Esophagus squamous epithelium (tissue), 5 donors: ENCODE measurements around the gene SERPINA12. TPM values are rescaled to one million over a fixed set of nuclear protein-coding genes. Genes with fewer than 3 reads are reported as not detected.

Source experiments
- DNase-seq: peaks from one replicate; lab custom pipeline; 2025; lab: John Stamatoyannopoulos, UW
- H3K27ac ChIP-seq, 4 donors: fragments of 200-600 bp; sonication (generic); one replicate each; pipeline ENCODE4 v1.5.1; 2016 to 2019; ENCODE audit warnings: mild to moderate bottlenecking in 1 of 4
- H3K27me3 ChIP-seq, 4 donors: fragments of 200-600 bp; sonication (generic); 1 replicate in 3 of 4; 2 replicates in 1 of 4; pipeline versions ENCODE4 v1.5.1 to v1.6.0; 2017 to 2021; ENCODE audit warnings: antibody characterized with exemption in 1 of 4
- H3K36me3 ChIP-seq, 3 donors: fragments of 200-600 bp; sonication (generic); one replicate each; pipeline ENCODE4 v1.5.1; 2016 to 2019
- H3K4me1 ChIP-seq, 3 donors: fragments of 200-600 bp; sonication (generic); one replicate each; pipeline ENCODE4 v1.5.1; 2017 to 2019
- H3K4me3 ChIP-seq, 4 donors: fragments of 200-600 bp; sonication (generic); 1 replicate in 3 of 4; 2 replicates in 1 of 4; pipeline ENCODE4 v1.5.1; 2016 to 2019; ENCODE audit warnings: mild to moderate bottlenecking in 2 of 4, moderate library complexity in 1 of 4
- H3K9me3 ChIP-seq, 3 donors: fragments of 200-600 bp; sonication (generic); one replicate each; pipeline ENCODE4 v1.5.1; 2016 to 2019
- POLR2A ChIP-seq, 4 donors: fragments of 450-650 bp; IDR thresholded peaks; one replicate each; pipeline ENCODE4 v1.6.1; 2017; ENCODE audit warnings: antibody characterized with exemption in 4 of 4, mild to moderate bottlenecking in 4 of 4, moderate library complexity in 3 of 4
- WGBS, 2 donors: methylation state at CpG; one replicate each; pipeline ENCODE4 v1.1.5; 2018; 5-methylcytosine and 5-hydroxymethylcytosine counted together
- intact Hi-C: fragments of 100-400 bp; cut with DNase I; formaldehyde crosslinking; loops from one replicate; pipeline ENCODE4 v1.15.0; 2022
- total RNA-seq, 4 donors: library from RNA; depleted of rRNA; stranded (reverse); fragments of >200 nt; gene quantifications; one replicate each; pipeline ENCODE4 v1.1.0, GENCODE V29; 2016
- TF ChIP-seq, protein P1 (sequence below), 6 experiments: fragments of 450-650 bp in 4 of 6; fragments of 200-600 bp in 2 of 6; sonication (generic) in 2 of 6; IDR thresholded peaks; one replicate each; pipeline ENCODE4 v1.5.1; 2016 to 2019; ENCODE audit warnings: antibody characterized with exemption in 6 of 6, mild to moderate bottlenecking in 4 of 6, moderate library complexity in 4 of 6
- donor health status: DM: yes; HTN: yes; CAD: no.

SERPINA12 gene
- total RNA-seq, 4 donors from 2014 or later, result not detected

DNA sequence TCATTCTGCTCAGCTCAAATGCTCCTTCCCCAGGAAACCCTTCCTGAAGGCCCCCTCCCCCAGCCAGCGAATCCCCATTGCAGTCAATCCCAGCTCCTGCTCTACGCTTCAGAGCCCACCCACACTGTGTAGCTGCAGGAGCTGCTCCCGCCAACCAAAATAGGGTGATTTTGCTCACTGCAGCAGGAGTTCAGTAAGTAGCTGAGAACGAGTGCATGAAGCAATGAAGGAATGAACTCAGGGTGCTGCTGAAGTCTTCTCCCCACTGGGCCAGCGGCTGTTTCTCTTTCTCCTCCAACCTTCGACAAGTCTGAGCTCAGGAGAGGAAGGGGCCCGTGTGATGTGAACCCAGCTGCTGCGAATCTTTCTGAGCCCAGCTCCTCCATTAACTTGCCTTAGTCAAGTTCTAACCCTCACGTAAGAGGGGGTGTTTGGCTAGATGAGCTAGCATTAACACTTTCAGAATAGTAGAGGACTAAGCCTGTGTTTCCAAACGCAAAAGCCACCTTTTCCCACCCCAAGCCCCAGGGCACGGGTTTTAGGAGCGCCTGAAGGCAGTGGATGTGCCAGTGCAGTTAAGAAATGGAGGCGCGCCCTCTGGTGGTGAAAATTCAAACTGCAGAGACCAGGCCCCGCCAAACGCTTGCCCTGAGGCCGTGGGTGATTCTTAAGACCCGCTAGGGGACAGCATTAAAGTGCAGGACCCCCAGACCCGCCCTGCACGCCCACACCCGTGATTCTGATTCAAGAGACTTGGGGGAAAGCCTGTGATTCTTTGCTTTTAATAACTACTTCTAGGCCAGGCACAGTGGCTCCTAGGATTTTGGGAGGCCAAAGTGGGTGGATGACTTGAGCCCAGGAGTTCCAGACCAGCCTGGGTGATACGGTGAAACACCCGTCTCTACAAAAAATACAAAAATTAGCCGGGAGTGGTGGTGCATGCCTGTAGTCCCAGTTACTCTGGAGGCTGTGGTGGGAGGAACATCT lies 40.0 kb upstream of the SERPINA12 start:
- DNase-seq, result no peak
- Histone ChIP-seq H3K27ac (no peak overlapping the region), H3K9me3 (peaks cover 0 to 11% (median 0%) of the 10 kb centered on the region in 3 donors), H3K4me1 (peaks cover 0 to 1% (median 0%) of the 10 kb centered on the region in 3 donors), H3K27me3 (peaks cover 0 to 32% (median 0%) of the 10 kb centered on the region in 4 donors), H3K36me3 (no peaks in the 10 kb centered on the region), H3K4me3 (no peak overlapping the region)
- intact Hi-C loops, result loop anchor here (10.0 kb wide), 1 partner anchor 124 kb away; no protein-coding TSS in a partner anchor
- 21 to 37% methylated on average over 13 to 18 of the region's 24 CpGs for WGBS, 2 donors
- no peak for TF ChIP-seq POLR2A (IDR thresholded peaks at IDR 0.05)
- TF ChIP-seq, protein P1, sequence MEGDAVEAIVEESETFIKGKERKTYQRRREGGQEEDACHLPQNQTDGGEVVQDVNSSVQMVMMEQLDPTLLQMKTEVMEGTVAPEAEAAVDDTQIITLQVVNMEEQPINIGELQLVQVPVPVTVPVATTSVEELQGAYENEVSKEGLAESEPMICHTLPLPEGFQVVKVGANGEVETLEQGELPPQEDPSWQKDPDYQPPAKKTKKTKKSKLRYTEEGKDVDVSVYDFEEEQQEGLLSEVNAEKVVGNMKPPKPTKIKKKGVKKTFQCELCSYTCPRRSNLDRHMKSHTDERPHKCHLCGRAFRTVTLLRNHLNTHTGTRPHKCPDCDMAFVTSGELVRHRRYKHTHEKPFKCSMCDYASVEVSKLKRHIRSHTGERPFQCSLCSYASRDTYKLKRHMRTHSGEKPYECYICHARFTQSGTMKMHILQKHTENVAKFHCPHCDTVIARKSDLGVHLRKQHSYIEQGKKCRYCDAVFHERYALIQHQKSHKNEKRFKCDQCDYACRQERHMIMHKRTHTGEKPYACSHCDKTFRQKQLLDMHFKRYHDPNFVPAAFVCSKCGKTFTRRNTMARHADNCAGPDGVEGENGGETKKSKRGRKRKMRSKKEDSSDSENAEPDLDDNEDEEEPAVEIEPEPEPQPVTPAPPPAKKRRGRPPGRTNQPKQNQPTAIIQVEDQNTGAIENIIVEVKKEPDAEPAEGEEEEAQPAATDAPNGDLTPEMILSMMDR (IDR thresholded peaks at IDR 0.05), result peak; percentile 69 to 96 (median 84)

DNA sequence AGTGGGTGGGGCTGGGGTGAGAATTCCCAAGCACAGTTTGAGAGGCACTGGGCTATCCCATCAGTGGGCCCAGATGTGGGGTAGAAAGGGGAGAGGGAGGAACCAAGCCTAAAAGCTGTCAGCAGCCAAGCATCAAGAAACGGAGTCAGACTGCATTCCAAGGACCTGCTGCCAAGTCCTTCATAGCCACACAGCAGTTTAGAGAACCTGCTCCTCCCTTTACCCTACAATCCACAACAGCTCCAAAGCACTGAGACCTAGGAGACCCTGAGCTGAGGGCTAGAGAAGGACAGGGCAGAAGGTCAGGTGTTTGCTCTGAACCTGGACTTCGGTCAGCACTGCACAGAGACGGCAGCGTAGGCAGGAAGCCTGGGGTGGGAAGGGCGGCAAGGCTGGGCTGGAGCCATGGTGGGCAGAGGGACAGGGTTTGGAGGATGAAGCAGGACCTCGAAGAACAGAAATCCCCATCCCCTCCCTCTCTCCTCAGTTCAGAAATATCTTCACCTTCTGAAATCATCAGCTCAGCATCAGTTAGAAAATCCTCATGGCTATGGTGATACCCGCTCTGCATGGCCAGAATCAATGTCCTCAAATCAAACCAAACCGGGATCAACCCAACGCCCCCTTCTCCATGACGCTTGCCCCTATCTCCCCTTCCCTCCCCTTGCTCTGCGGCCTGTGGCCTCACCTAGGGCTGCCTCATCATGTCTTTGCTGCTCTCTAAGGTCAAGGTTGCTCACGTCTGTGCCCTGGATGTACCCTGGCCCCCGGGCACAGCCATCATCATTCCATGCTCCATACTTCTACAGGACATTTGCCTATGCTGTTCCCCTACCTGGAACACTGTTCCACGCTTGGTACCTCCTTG lies 39.1 kb upstream of the SERPINA12 start:
- no peak overlapping the region for H3K27ac ChIP-seq
- WGBS, 2 donors, result 79 to 83% methylated on average over 14 of the region's 14 CpGs
- TF ChIP-seq, protein P1 (IDR thresholded peaks at IDR 0.05), result no peak
- TF ChIP-seq POLR2A (IDR thresholded peaks at IDR 0.05), result no peak
- H3K4me3 ChIP-seq, result no peak overlapping the region
- no peaks in the 10 kb centered on the region for H3K36me3 ChIP-seq
- no peak for DNase-seq
- intact Hi-C loops, result loop anchor here (10.0 kb wide), 1 partner anchor 124 kb away; no protein-coding TSS in a partner anchor
- peaks cover 0 to 9% (median 0%) of the 10 kb centered on the region in 3 donors for H3K9me3 ChIP-seq
- peaks cover 0 to 10% (median 7%) of the 10 kb centered on the region in 3 donors for H3K4me1 ChIP-seq
- H3K27me3 ChIP-seq, result peaks cover 0 to 32% (median 0%) of the 10 kb centered on the region in 4 donors

DNA sequence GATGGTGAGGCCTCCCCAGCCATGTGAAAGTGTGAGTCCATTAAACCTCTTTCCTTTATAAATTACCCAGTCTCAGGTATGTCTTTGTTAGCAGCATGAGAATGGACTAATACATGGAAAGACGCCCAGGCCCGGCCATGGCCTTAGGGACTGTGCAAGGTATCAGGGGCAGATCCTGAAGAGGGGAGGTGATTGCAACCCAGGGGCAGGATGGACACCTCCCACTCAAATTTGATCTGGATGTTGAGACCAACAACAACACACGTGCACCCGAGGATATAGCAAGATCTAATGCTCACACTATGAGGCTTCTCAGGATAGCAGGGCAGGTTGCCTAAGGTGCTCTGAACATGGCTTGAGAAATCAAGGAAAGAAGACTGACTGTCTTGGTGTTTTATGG lies 38.5 kb upstream of the SERPINA12 start:
- H3K27ac ChIP-seq, result no peak overlapping the region
- H3K9me3 ChIP-seq, result peaks cover 0 to 9% (median 0%) of the 10 kb centered on the region in 3 donors
- WGBS, 2 donors, result 50 to 66% methylated on average over 2 to 4 of the region's 4 CpGs
- H3K27me3 ChIP-seq, result peaks cover 0 to 33% (median 0%) of the 10 kb centered on the region in 4 donors
- TF ChIP-seq, protein P1 (IDR thresholded peaks at IDR 0.05), result no peak
- no peaks in the 10 kb centered on the region for H3K36me3 ChIP-seq
- no peak overlapping the region for H3K4me3 ChIP-seq
- no peak for DNase-seq
- peaks cover 0 to 17% (median 11%) of the 10 kb centered on the region in 3 donors for H3K4me1 ChIP-seq
- intact Hi-C loops, result loop anchor here (10.0 kb wide), 1 partner anchor 123 kb away; no protein-coding TSS in a partner anchor

DNA sequence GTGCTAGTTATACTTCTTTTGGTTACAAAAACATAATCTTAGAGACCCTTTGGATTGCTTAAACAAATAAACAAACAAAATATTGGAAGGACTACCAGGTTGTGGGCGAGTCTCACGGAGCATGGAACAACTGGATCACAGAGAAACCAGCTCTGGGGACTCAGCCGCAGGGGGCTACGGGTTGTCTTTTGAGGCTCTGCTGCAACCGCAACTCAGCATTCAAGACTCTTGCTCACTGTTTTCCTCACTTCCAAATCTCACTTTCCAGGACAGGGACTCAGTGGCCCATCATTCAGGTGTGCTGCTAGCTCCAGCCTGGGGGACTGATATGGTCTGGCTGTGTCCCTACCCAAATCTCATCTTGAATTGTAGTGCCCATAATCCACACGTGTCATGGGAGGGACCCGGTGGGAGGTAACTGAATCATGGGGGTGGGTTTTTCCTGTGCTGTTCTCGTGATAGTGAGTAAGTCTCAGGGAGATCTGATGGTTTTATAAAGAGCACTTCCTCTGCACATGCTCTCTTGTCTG lies 37.9 kb upstream of the SERPINA12 start:
- Histone ChIP-seq H3K4me3 (no peak overlapping the region), H3K36me3 (no peaks in the 10 kb centered on the region), H3K9me3 (peaks cover 0 to 9% (median 0%) of the 10 kb centered on the region in 3 donors), H3K27me3 (peaks cover 0 to 38% (median 0%) of the 10 kb centered on the region in 4 donors), H3K4me1 (peaks cover 0 to 22% (median 14%) of the 10 kb centered on the region in 3 donors), H3K27ac (no peak overlapping the region)
- intact Hi-C loops, result loop anchor here (10.0 kb wide), 1 partner anchor 122 kb away; no protein-coding TSS in a partner anchor
- no peak for DNase-seq
- TF ChIP-seq, protein P1 (IDR thresholded peaks at IDR 0.05), result no peak
- TF ChIP-seq POLR2A (IDR thresholded peaks at IDR 0.05), result no peak
- 86 to 94% methylated on average over 6 of the region's 8 CpGs for WGBS, 2 donors
